Smooth muscle cell (in vitro differentiated cells): ENCODE measurements around the gene TGFB2. TPM values are rescaled to one million over a fixed set of nuclear protein-coding genes. Genes with fewer than 3 reads are reported as not detected.

Experiments used
- DNase-seq: peaks from one replicate; lab custom pipeline; 2025; ENCODE audit not compliant: unreplicated experiment; lab: John Stamatoyannopoulos, UW
- H2AFZ ChIP-seq: fragments of 200-600 bp; sonication (generic); 2 replicates; pipeline ENCODE4 v1.6.0; 2016; ENCODE audit warnings: antibody characterized with exemption, low read depth, mild to moderate bottlenecking
- H3F3A ChIP-seq: fragments of 200-600 bp; sonication (generic); 2 replicates; pipeline ENCODE4 v1.6.0; 2017; ENCODE audit warnings: antibody characterized with exemption, low read depth
- H3K27ac ChIP-seq: fragments of 200-600 bp; sonication (generic); 2 replicates; pipeline ENCODE4 v1.5.1; 2016; ENCODE audit warnings: low read depth, mild to moderate bottlenecking
- H3K27me3 ChIP-seq: fragments of 200-600 bp; sonication (generic); 2 replicates; pipeline ENCODE4 v1.6.1; 2016; ENCODE audit warnings: low read depth, mild to moderate bottlenecking
- H3K36me3 ChIP-seq: fragments of 200-600 bp; sonication (generic); 2 replicates; pipeline ENCODE4 v1.5.1; 2016; ENCODE audit warnings: low read depth
- H3K4me1 ChIP-seq: fragments of 200-600 bp; sonication (generic); 2 replicates; pipeline ENCODE4 v1.5.1; 2016; ENCODE audit warnings: low read depth
- H3K4me2 ChIP-seq: fragments of 200-600 bp; sonication (generic); 2 replicates; pipeline ENCODE4 v1.6.0; 2016; ENCODE audit warnings: mild to moderate bottlenecking
- H3K4me3 ChIP-seq: fragments of 200-600 bp; sonication (generic); 2 replicates; pipeline ENCODE4 v1.5.1; 2016; ENCODE audit warnings: mild to moderate bottlenecking
- H3K79me2 ChIP-seq: fragments of 200-600 bp; sonication (generic); 2 replicates; pipeline ENCODE4 v1.6.0; 2016; ENCODE audit warnings: low read depth, mild to moderate bottlenecking
- H3K9ac ChIP-seq: fragments of 200-600 bp; sonication (generic); 2 replicates; pipeline ENCODE4 v1.6.0; 2016; ENCODE audit warnings: low read depth
- H3K9me3 ChIP-seq: fragments of 200-600 bp; sonication (generic); replicated peaks from 2 replicates; pipeline ENCODE4 v1.5.1; 2016; ENCODE audit warnings: low read depth
- H4K20me1 ChIP-seq: fragments of 200-600 bp; sonication (generic); 2 replicates; pipeline ENCODE4 v1.6.0; 2016; ENCODE audit warnings: low read depth
- WGBS: methylation state at CpG from one replicate; pipeline ENCODE4 v1.1.7; 2016; ENCODE audit warnings: low lambda C conversion rate; 5-methylcytosine and 5-hydroxymethylcytosine counted together
- polyA plus RNA-seq: library from polyadenylated mRNA; unstranded; fragments of >200 nt; fragmentation: Nextera tagmentation; extraction: Ambion mirVana; gene quantifications from 2 replicates; pipeline ENCODE4 v1.2.1, GENCODE V29; 2016
- total RNA-seq: library from RNA; depleted of rRNA; stranded (reverse); fragments of >200 nt; gene quantifications from 2 replicates; pipeline ENCODE4 v1.2.3, GENCODE V29; 2014
- TF ChIP-seq, protein P1 (sequence below): fragments of 200-600 bp; sonication (generic); IDR thresholded peaks from 2 replicates; pipeline ENCODE4 v1.5.1; 2017; ENCODE audit warnings: borderline replicate concordance, mild to moderate bottlenecking, antibody characterized with exemption; ENCODE audit not compliant: insufficient read depth, poor library complexity, severe bottlenecking

The TGFB2 gene
- total and polyA plus RNA-seq, 2 experiments from 2014 or later: 29.1 to 63.3 TPM

DNA sequence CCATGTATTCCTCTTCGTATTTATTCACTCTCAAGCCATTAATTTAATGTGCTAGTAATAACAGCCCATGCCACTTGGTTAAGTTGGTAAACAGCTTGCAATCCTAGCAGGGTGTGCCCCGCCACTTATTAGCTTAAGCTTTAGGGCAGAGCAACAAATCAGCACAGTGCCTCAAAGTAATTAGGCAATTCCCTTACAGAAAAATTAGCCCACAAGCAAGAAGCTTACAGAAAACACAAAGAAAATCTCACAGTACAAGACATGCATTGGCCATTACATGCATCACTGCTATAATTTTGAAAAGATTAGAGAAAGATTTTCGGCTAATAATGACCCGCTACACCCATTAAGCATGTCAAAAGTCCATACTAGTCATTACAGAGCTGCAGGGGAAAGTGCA, 47.6 kb downstream of the TGFB2 start:
- no peak overlapping the region for H3K4me2 ChIP-seq
- H3F3A ChIP-seq: peaks cover 5% of the 10 kb centered on the region
- no peak overlapping the region for H3K9ac ChIP-seq
- no peak for DNase-seq
- no peaks in the 10 kb centered on the region for H3K27me3 ChIP-seq
- peaks cover 27% of the 10 kb centered on the region for H4K20me1 ChIP-seq
- no peaks in the 10 kb centered on the region for H3K36me3 ChIP-seq
- H3K4me1 ChIP-seq: peaks cover 7% of the 10 kb centered on the region
- H3K4me3 ChIP-seq: no peak overlapping the region
- H3K79me2 ChIP-seq: peaks cover 32% of the 10 kb centered on the region
- no peak overlapping the region for H3K27ac ChIP-seq
- WGBS: 77% methylated on average over 4 of the region's 4 CpGs
- TF ChIP-seq, protein P1, sequence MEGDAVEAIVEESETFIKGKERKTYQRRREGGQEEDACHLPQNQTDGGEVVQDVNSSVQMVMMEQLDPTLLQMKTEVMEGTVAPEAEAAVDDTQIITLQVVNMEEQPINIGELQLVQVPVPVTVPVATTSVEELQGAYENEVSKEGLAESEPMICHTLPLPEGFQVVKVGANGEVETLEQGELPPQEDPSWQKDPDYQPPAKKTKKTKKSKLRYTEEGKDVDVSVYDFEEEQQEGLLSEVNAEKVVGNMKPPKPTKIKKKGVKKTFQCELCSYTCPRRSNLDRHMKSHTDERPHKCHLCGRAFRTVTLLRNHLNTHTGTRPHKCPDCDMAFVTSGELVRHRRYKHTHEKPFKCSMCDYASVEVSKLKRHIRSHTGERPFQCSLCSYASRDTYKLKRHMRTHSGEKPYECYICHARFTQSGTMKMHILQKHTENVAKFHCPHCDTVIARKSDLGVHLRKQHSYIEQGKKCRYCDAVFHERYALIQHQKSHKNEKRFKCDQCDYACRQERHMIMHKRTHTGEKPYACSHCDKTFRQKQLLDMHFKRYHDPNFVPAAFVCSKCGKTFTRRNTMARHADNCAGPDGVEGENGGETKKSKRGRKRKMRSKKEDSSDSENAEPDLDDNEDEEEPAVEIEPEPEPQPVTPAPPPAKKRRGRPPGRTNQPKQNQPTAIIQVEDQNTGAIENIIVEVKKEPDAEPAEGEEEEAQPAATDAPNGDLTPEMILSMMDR: no peak
- H2AFZ ChIP-seq: no peak overlapping the region
- H3K9me3 ChIP-seq: no peaks in the 10 kb centered on the region

DNA sequence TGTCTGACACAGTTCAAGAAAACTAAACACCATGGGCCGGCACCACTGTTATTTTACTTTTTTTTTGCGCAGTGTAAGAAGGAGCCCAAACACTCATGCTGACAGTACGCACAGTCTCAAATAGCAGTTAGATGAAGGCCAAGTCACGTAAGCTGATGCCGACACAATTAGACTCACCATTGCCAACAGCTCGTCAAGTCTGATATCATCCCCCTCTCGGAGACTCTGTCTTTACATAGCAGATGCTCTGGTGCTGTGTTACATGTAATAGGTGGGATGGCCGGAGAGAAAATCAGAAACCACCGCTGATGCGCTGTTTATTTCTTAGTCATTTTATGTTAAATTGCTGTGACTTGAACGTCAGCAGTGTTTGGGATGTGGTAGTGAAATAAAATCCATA, 49.3 kb downstream of the TGFB2 start:
- 93% methylated on average over 11 of the region's 11 CpGs for WGBS
- no peaks in the 10 kb centered on the region for H3K9me3 ChIP-seq
- peaks cover 7% of the 10 kb centered on the region for H3K4me1 ChIP-seq
- no peak overlapping the region for H3K27ac ChIP-seq
- DNase-seq: no peak
- H3F3A ChIP-seq: peaks cover 5% of the 10 kb centered on the region
- H4K20me1 ChIP-seq: peaks cover 23% of the 10 kb centered on the region
- no peak overlapping the region for H2AFZ ChIP-seq
- H3K27me3 ChIP-seq: no peaks in the 10 kb centered on the region
- H3K36me3 ChIP-seq: no peaks in the 10 kb centered on the region
- H3K79me2 ChIP-seq: peaks cover 25% of the 10 kb centered on the region
- no peak overlapping the region for H3K4me2 ChIP-seq
- H3K4me3 ChIP-seq: no peak overlapping the region
- TF ChIP-seq, protein P1: no peak
- no peak overlapping the region for H3K9ac ChIP-seq

DNA sequence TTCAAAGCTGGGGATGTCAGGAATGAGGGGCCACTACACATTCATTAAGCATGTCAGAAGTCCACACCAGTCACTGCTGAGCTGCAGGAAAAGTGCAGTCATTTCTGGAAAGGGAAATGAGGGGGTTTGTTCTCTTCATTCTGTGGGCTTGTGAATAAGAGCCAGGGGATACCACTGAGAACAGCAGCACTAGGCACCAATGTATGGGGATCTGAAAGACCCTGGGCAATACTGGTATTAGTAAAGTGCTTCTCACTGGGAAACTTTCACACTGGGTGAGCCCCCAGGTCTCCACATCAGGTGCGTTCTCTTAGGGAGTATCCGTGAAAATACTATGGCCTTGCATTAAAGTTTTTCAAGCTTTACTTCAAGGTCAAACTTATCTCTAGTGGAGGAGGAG, 49.9 kb downstream of the TGFB2 start:
- H3K79me2 ChIP-seq: peaks cover 27% of the 10 kb centered on the region
- H3F3A ChIP-seq: peaks cover 5% of the 10 kb centered on the region
- WGBS: 100% methylated on average over 2 of the region's 2 CpGs
- no peak overlapping the region for H3K9ac ChIP-seq
- no peak overlapping the region for H3K4me3 ChIP-seq
- H3K27ac ChIP-seq: no peak overlapping the region
- TF ChIP-seq, protein P1: no peak
- no peak for DNase-seq
- no peak overlapping the region for H2AFZ ChIP-seq
- H3K27me3 ChIP-seq: no peaks in the 10 kb centered on the region
- H4K20me1 ChIP-seq: peaks cover 17% of the 10 kb centered on the region
- H3K4me2 ChIP-seq: no peak overlapping the region
- H3K4me1 ChIP-seq: peaks cover 5% of the 10 kb centered on the region
- H3K36me3 ChIP-seq: no peaks in the 10 kb centered on the region
- no peaks in the 10 kb centered on the region for H3K9me3 ChIP-seq

DNA sequence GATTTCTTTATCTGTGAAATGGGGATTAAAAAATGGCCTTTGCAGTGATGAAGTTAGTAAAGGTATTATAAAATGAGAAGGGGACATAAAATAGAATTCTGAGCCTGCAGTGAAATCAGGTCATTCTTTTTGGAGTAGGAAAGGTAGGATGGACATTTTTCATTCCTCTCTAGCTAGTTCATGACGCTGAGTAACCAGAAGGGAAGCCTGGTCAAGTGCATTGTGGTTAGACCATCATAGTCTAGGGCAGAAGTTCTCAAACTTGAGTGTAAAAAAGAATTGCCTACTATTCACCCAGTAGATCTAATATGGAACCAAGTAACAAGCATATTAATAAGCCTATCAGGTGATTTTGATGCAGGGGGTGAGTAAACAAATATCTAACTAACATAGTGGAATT, 50.8 kb downstream of the TGFB2 start:
- 73% methylated on average over 1 of the region's 1 CpG for WGBS
- TF ChIP-seq, protein P1: no peak
- Histone ChIP-seq H3K27me3 (no peaks in the 10 kb centered on the region), H3F3A (peaks cover 5% of the 10 kb centered on the region), H3K79me2 (peaks cover 27% of the 10 kb centered on the region), H3K27ac (no peak overlapping the region), H3K4me3 (no peak overlapping the region), H3K36me3 (no peaks in the 10 kb centered on the region), H3K4me1 (no peaks in the 10 kb centered on the region), H3K9ac (no peak overlapping the region), H2AFZ (no peak overlapping the region), H3K9me3 (no peaks in the 10 kb centered on the region), H3K4me2 (no peak overlapping the region), H4K20me1 (peaks cover 17% of the 10 kb centered on the region)
- DNase-seq: no peak
